Mesothelial cell of epicardium (in vitro differentiated cells): ENCODE results near the gene CDH13. TPM values are rescaled to one million over a fixed set of nuclear protein-coding genes. Genes with fewer than 3 reads are reported as not detected.

ENCODE experiments used
- DNase-seq, 2 experiments: peaks; one replicate each; pipeline ENCODE4 v3.0.0; 2021; ENCODE audit warnings: low spot score in 2 of 2; ENCODE audit not compliant: unreplicated experiment in 2 of 2
- H3K27ac Mint-ChIP-seq: 2 replicates; pipeline ENCODE4 v1.8.0; 2021; ENCODE audit warnings: mixed read lengths
- H3K27me3 Mint-ChIP-seq: 2 replicates; pipeline ENCODE4 v1.8.0; 2021; ENCODE audit warnings: low read depth, mixed read lengths
- H3K36me3 Mint-ChIP-seq: 2 replicates; pipeline ENCODE4 v1.8.0; 2021; ENCODE audit warnings: mixed read lengths
- H3K4me1 Mint-ChIP-seq: 2 replicates; pipeline ENCODE4 v1.8.0; 2021; ENCODE audit warnings: mixed read lengths
- H3K4me3 Mint-ChIP-seq: 2 replicates; pipeline ENCODE4 v1.8.0; 2021; ENCODE audit warnings: mild to moderate bottlenecking, moderate library complexity, mixed read lengths
- H3K9me3 Mint-ChIP-seq: 2 replicates; pipeline ENCODE4 v1.8.0; 2021; ENCODE audit warnings: mixed read lengths
- CTCF ChIP-seq: fragments of 200-600 bp; sonication (generic); IDR thresholded peaks from one replicate; pipeline ENCODE4 v1.5.0; 2021; ENCODE audit warnings: antibody characterized with exemption; ENCODE audit not compliant: unreplicated experiment
- total RNA-seq: library from RNA; stranded (reverse); gene quantifications from 3 replicates; pipeline ENCODE4 v1.2.1, GENCODE V29; 2021

Gene CDH13
- total RNA-seq, 1 donor from 2014 or later: 0.80 TPM

GRCh38 chr16:83552930-83553329 lies 926.2 kb downstream of the CDH13 start:
- Mint-ChIP-seq H3K4me1 (no peaks in the 10 kb centered on the region), H3K27ac (no peak overlapping the region), H3K9me3 (no peaks in the 10 kb centered on the region), H3K27me3 (peaks cover 10% of the 10 kb centered on the region), H3K4me3 (no peak overlapping the region), H3K36me3 (no peaks in the 10 kb centered on the region)
- DNase-seq: no peak
- TF ChIP-seq CTCF: no peak

GRCh38 chr16:83554096-83554495 lies 927.3 kb downstream of the CDH13 start:
- no peaks in the 10 kb centered on the region for H3K9me3 Mint-ChIP-seq
- no peak for TF ChIP-seq CTCF
- no peaks in the 10 kb centered on the region for H3K4me1 Mint-ChIP-seq
- H3K27ac Mint-ChIP-seq: no peak overlapping the region
- H3K4me3 Mint-ChIP-seq: no peak overlapping the region
- no peak for DNase-seq
- H3K36me3 Mint-ChIP-seq: no peaks in the 10 kb centered on the region
- peaks cover 14% of the 10 kb centered on the region for H3K27me3 Mint-ChIP-seq

GRCh38 chr16:83554540-83554939 lies 927.8 kb downstream of the CDH13 start:
- no peak for TF ChIP-seq CTCF
- Mint-ChIP-seq H3K27ac (no peak overlapping the region), H3K4me1 (no peaks in the 10 kb centered on the region), H3K27me3 (peaks cover 15% of the 10 kb centered on the region), H3K4me3 (no peak overlapping the region), H3K36me3 (no peaks in the 10 kb centered on the region), H3K9me3 (no peaks in the 10 kb centered on the region)
- no peak for DNase-seq

- no peak overlapping the region for H3K4me3 Mint-ChIP-seq
- H3K27me3 Mint-ChIP-seq: peaks cover 16% of the 10 kb centered on the region
- H3K27ac Mint-ChIP-seq: no peak overlapping the region
- H3K9me3 Mint-ChIP-seq: no peaks in the 10 kb centered on the region
- TF ChIP-seq CTCF: no peak
- H3K36me3 Mint-ChIP-seq: no peaks in the 10 kb centered on the region
- DNase-seq: peak in 1 of 2 experiments; percentile 39
- H3K4me1 Mint-ChIP-seq: no peaks in the 10 kb centered on the region
Measured at GRCh38 chr16:83561876-83562275, 935.1 kb downstream of the CDH13 start.

GRCh38 chr16:83568345-83568744 lies 941.6 kb downstream of the CDH13 start:
- Mint-ChIP-seq H3K36me3 (no peaks in the 10 kb centered on the region), H3K27ac (no peak overlapping the region), H3K4me3 (no peak overlapping the region), H3K4me1 (no peaks in the 10 kb centered on the region), H3K9me3 (no peaks in the 10 kb centered on the region), H3K27me3 (peaks cover 20% of the 10 kb centered on the region)
- no peak for TF ChIP-seq CTCF
- DNase-seq: no peak

GRCh38 chr16:83574388-83574787 lies 947.6 kb downstream of the CDH13 start:
- no peak for TF ChIP-seq CTCF
- Mint-ChIP-seq H3K27me3 (peaks cover 22% of the 10 kb centered on the region), H3K36me3 (no peaks in the 10 kb centered on the region), H3K9me3 (peaks cover 8% of the 10 kb centered on the region), H3K27ac (no peak overlapping the region), H3K4me3 (no peak overlapping the region), H3K4me1 (no peaks in the 10 kb centered on the region)
- no peak for DNase-seq
